Duodenal mucosa (tissue), 2 donors: Measurements from ENCODE around the gene SLC6A18.
"Not testable (repeated sequence)": the region's sequence is repeated elsewhere in the genome, so short reads cannot be mapped to it uniquely, and the experiment has no call there.

Experiments used
- H3K27ac ChIP-seq: one replicate; pipeline ENCODE4 v1.7.0; 2013; ENCODE audit warnings: low read depth, low read length
- H3K27me3 ChIP-seq, 2 donors: one replicate each; pipeline ENCODE4 v1.7.0; 2013; ENCODE audit warnings: low read length in 2 of 2, control low read depth in 1 of 2; ENCODE audit not compliant: insufficient read depth in 2 of 2, control insufficient read depth in 1 of 2
- H3K36me3 ChIP-seq, 2 donors: one replicate each; pipeline ENCODE4 v1.7.0; 2013; ENCODE audit warnings: low read length in 2 of 2, control low read depth in 1 of 2; ENCODE audit not compliant: insufficient read depth in 2 of 2, control insufficient read depth in 1 of 2
- H3K4me1 ChIP-seq, 2 donors: one replicate each; pipeline ENCODE4 v1.7.0; 2013; ENCODE audit warnings: low read length in 2 of 2, control low read depth in 1 of 2; ENCODE audit not compliant: insufficient read depth in 2 of 2, control insufficient read depth in 1 of 2
- H3K4me3 ChIP-seq, 2 donors: one replicate each; pipeline ENCODE4 v1.7.0; 2013; ENCODE audit warnings: low read length in 2 of 2, low read depth in 1 of 2
- H3K9ac ChIP-seq, 2 donors: one replicate each; pipeline ENCODE4 v1.7.0; 2013; ENCODE audit warnings: low read length in 2 of 2, low read depth in 1 of 2
- H3K9me3 ChIP-seq, 2 donors: one replicate each; pipeline ENCODE4 v1.7.0; 2013; ENCODE audit warnings: low read length in 2 of 2, control low read depth in 1 of 2; ENCODE audit not compliant: control insufficient read depth in 1 of 2

Gene SLC6A18

GRCh38 chr5:1288439-1289335 is 63.5 kb downstream of the SLC6A18 start:
- H3K4me3 ChIP-seq, result no peak overlapping the region

GRCh38 chr5:1289559-1289958 is 64.4 kb downstream of the SLC6A18 start:
- H3K4me3 ChIP-seq, H3K9ac ChIP-seq, H3K36me3 ChIP-seq: not testable (repeated sequence)

More at GRCh38 chr5:1288439-1289335, 63.5 kb downstream of the SLC6A18 start:
- no peaks in the 10 kb centered on the region for H3K36me3 ChIP-seq
- peaks cover 8 to 9% of the 10 kb centered on the region in 2 donors for H3K4me1 ChIP-seq
- peaks cover 0 to under 1% of the 10 kb centered on the region in 2 donors for H3K27me3 ChIP-seq
- H3K9me3 ChIP-seq, result no peaks in the 10 kb centered on the region
- H3K27ac ChIP-seq, result no peak overlapping the region
- no peak overlapping the region for H3K9ac ChIP-seq

GRCh38 chr5:1290956-1291355 is 65.8 kb downstream of the SLC6A18 start:
- not testable (repeated sequence) for H3K27me3 ChIP-seq, H3K9ac ChIP-seq, H3K27ac ChIP-seq, H3K36me3 ChIP-seq, H3K9me3 ChIP-seq, H3K4me3 ChIP-seq
- peaks cover 9 to 11% of the 10 kb centered on the region in 2 donors for H3K4me1 ChIP-seq

More at GRCh38 chr5:1289559-1289958, 64.4 kb downstream of the SLC6A18 start:
- H3K27me3 ChIP-seq, H3K27ac ChIP-seq, H3K9me3 ChIP-seq: not testable (repeated sequence)
- peaks cover 9 to 11% of the 10 kb centered on the region in 2 donors for H3K4me1 ChIP-seq

GRCh38 chr5:1291611-1292080 is 66.5 kb downstream of the SLC6A18 start:
- H3K36me3 ChIP-seq, result no peaks in the 10 kb centered on the region
- no peak overlapping the region for H3K27ac ChIP-seq
- peaks cover 0 to 3% of the 10 kb centered on the region in 2 donors for H3K27me3 ChIP-seq
- peaks cover 9 to 11% of the 10 kb centered on the region in 2 donors for H3K4me1 ChIP-seq
- no peak overlapping the region for H3K9ac ChIP-seq
- no peaks in the 10 kb centered on the region for H3K9me3 ChIP-seq
- H3K4me3 ChIP-seq, result peak overlapping the region in 1 of 2 donors; percentile 22

- H3K9ac ChIP-seq, result no peak overlapping the region
Observed at GRCh38 chr5:1292139-1292538, 67.0 kb downstream of the SLC6A18 start.

GRCh38 chr5:1292846-1293415 is 67.8 kb downstream of the SLC6A18 start:
- H3K27me3 ChIP-seq, result peaks cover 0 to 3% of the 10 kb centered on the region in 2 donors
- no peak overlapping the region for H3K4me3 ChIP-seq
- no peaks in the 10 kb centered on the region for H3K9me3 ChIP-seq
- H3K27ac ChIP-seq, result no peak overlapping the region
- peaks cover 9 to 11% of the 10 kb centered on the region in 2 donors for H3K4me1 ChIP-seq
- H3K36me3 ChIP-seq, result no peaks in the 10 kb centered on the region
- no peak overlapping the region for H3K9ac ChIP-seq

More at GRCh38 chr5:1292139-1292538, 67.0 kb downstream of the SLC6A18 start:
- no peaks in the 10 kb centered on the region for H3K9me3 ChIP-seq
- H3K4me1 ChIP-seq, result peaks cover 9 to 11% of the 10 kb centered on the region in 2 donors
- H3K27ac ChIP-seq, result no peak overlapping the region
- H3K4me3 ChIP-seq, result peak overlapping the region in 1 of 2 donors; percentile 22
- peaks cover 0 to 3% of the 10 kb centered on the region in 2 donors for H3K27me3 ChIP-seq
- no peaks in the 10 kb centered on the region for H3K36me3 ChIP-seq

- Histone ChIP-seq H3K9ac (no peak overlapping the region), H3K9me3 (no peaks in the 10 kb centered on the region), H3K4me1 (peaks cover 9 to 11% of the 10 kb centered on the region in 2 donors), H3K27me3 (peaks cover 0 to 3% of the 10 kb centered on the region in 2 donors), H3K27ac (no peak overlapping the region), H3K4me3 (no peak overlapping the region), H3K36me3 (no peaks in the 10 kb centered on the region)
Observed at GRCh38 chr5:1293416-1294205, 68.4 kb downstream of the SLC6A18 start.

GRCh38 chr5:1294206-1294834 is 69.1 kb downstream of the SLC6A18 start:
- Histone ChIP-seq H3K9me3 (no peaks in the 10 kb centered on the region), H3K4me1 (peaks cover 9 to 11% of the 10 kb centered on the region in 2 donors), H3K27ac (no peak overlapping the region), H3K27me3 (peaks cover 0 to 3% of the 10 kb centered on the region in 2 donors), H3K4me3 (no peak overlapping the region), H3K36me3 (no peaks in the 10 kb centered on the region), H3K9ac (no peak overlapping the region)

- H3K36me3 ChIP-seq, result no peaks in the 10 kb centered on the region
- H3K9ac ChIP-seq, result no peak within 1 kb of the TSS
- peaks cover 0 to 3% of the 10 kb centered on the region in 2 donors for H3K27me3 ChIP-seq
- H3K4me1 ChIP-seq, result peaks cover 9 to 11% of the 10 kb centered on the region in 2 donors
- H3K27ac ChIP-seq, result no peak within 1 kb of the TSS
- peak within 1 kb of the TSS in 1 of 2 donors; percentile 10 for H3K4me3 ChIP-seq
- no peaks in the 10 kb centered on the region for H3K9me3 ChIP-seq
Observed at GRCh38 chr5:1294835-1295649, 69.9 kb downstream of the SLC6A18 start, which contains the start of gene TERT. TSS of gene TERT (minus strand) at chr5:1295068. CDS start at chr5:1294989, 79 bp downstream.
